Measurements from ENCODE around the gene KIF1C. TPM values are rescaled to one million over a fixed set of nuclear protein-coding genes. Genes with fewer than 3 reads are reported as not detected.
A peak's percentile ranks its signal among the peaks of the same experiment; 100 is the strongest.

KIF1C gene
- total RNA-seq, 4 donors from 2014 or later: 91.4 to 141 (median 116) TPM

- no peak overlapping the region for H3K27ac ChIP-seq
- H3K4me3 ChIP-seq: no peak overlapping the region
- no peaks in the 10 kb centered on the region for H3K9me3 ChIP-seq
- peaks cover 3 to 24% (median 7%) of the 10 kb centered on the region in 4 donors for H3K4me1 ChIP-seq
- no peaks in the 10 kb centered on the region for H3K27me3 ChIP-seq
- no peak for DNase-seq
- H3K36me3 ChIP-seq: peaks cover 0 to 70% (median 0%) of the 10 kb centered on the region in 3 donors
- no peak for TF ChIP-seq POLR2A (IDR thresholded peaks at IDR 0.05)
- TF ChIP-seq, protein P1, sequence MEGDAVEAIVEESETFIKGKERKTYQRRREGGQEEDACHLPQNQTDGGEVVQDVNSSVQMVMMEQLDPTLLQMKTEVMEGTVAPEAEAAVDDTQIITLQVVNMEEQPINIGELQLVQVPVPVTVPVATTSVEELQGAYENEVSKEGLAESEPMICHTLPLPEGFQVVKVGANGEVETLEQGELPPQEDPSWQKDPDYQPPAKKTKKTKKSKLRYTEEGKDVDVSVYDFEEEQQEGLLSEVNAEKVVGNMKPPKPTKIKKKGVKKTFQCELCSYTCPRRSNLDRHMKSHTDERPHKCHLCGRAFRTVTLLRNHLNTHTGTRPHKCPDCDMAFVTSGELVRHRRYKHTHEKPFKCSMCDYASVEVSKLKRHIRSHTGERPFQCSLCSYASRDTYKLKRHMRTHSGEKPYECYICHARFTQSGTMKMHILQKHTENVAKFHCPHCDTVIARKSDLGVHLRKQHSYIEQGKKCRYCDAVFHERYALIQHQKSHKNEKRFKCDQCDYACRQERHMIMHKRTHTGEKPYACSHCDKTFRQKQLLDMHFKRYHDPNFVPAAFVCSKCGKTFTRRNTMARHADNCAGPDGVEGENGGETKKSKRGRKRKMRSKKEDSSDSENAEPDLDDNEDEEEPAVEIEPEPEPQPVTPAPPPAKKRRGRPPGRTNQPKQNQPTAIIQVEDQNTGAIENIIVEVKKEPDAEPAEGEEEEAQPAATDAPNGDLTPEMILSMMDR (IDR thresholded peaks at IDR 0.05): no peak
These were observed 4.5 kb downstream of the KIF1C start for GRCh38 chr17:5002121-5002788.

DNA sequence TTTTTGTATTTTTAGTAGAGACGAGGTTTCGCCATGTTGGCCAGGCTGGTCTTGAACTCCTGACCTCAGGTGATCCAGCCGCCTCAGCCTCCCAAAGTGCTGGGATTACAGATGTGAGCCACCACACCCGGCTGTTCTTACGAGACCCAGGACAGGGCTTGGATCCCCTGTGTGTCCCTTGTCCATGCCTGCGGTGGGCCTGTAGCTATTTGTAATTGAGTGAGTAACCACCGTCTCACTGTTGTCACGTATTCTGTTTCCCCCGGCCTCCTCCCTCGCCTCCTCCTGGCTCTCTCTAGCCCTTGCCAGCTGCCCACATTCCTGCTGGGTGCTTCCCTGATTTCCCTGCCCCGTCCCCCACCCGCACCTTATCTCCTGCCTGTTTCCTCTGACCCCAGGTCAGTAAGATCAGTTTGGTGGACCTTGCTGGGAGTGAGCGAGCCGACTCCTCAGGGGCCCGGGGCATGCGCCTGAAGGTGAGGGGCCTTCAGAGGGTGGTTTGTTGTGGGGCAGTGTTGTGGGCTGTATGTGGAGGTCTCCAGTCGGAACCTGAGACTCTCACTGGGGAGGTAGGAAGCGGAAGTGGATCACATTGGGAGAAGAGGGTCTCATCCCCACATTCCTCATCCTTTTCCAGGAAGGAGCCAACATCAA is 5.6 kb downstream of the KIF1C start:
- no peaks in the 10 kb centered on the region for H3K9me3 ChIP-seq
- no peak for DNase-seq
- TF ChIP-seq POLR2A (IDR thresholded peaks at IDR 0.05): no peak
- TF ChIP-seq, protein P1 (IDR thresholded peaks at IDR 0.05): no peak
- peaks cover 3 to 24% (median 7%) of the 10 kb centered on the region in 4 donors for H3K4me1 ChIP-seq
- peaks cover 0 to 80% (median 0%) of the 10 kb centered on the region in 3 donors for H3K36me3 ChIP-seq
- H3K27ac ChIP-seq: no peak overlapping the region
- no peak overlapping the region for H3K4me3 ChIP-seq
- H3K27me3 ChIP-seq: no peaks in the 10 kb centered on the region

GRCh38 chr17:5011928-5012327 is 14.2 kb downstream of the KIF1C start:
- no peak for DNase-seq
- no peaks in the 10 kb centered on the region for H3K27me3 ChIP-seq
- H3K4me3 ChIP-seq: no peak overlapping the region
- H3K36me3 ChIP-seq: peaks cover 0 to 87% (median 0%) of the 10 kb centered on the region in 3 donors
- TF ChIP-seq, protein P1 (IDR thresholded peaks at IDR 0.05): no peak
- H3K27ac ChIP-seq: no peak overlapping the region
- H3K9me3 ChIP-seq: no peaks in the 10 kb centered on the region
- H3K4me1 ChIP-seq: no peaks in the 10 kb centered on the region

- peaks cover 0 to 90% (median 0%) of the 10 kb centered on the region in 3 donors for H3K36me3 ChIP-seq
- H3K27ac ChIP-seq: no peak overlapping the region
- no peak overlapping the region for H3K4me3 ChIP-seq
- H3K27me3 ChIP-seq: no peaks in the 10 kb centered on the region
- TF ChIP-seq, protein P1 (IDR thresholded peaks at IDR 0.05): no peak
- TF ChIP-seq POLR2A (IDR thresholded peaks at IDR 0.05): no peak
- DNase-seq: no peak
- H3K9me3 ChIP-seq: no peaks in the 10 kb centered on the region
- H3K4me1 ChIP-seq: no peaks in the 10 kb centered on the region
These were observed 16.6 kb downstream of the KIF1C start for GRCh38 chr17:5014357-5014756.

DNA sequence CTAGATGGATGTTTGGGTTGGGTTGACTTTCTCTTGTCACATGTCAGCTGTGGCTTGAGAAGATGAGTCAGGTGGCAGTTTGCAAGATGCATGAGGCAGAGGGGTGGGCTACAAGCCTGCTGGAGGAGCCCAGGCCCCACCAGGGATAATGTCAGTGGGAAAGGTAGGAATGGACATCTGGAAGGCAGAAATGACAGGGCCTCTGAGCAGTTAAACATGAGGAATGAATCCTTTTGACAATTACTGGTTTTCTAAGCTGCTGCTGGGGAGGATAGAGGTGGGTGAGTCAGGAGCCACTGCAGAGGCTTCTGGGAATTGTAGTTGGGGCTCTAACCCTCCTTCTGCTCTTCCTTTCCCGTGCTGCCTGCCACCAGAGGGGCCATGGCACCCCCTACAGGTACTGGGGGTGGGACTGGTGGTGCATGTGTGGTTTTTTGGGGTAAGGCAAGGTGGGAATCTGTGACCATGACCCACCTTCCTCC is 21.8 kb downstream of the KIF1C start:
- no peak for DNase-seq
- Histone ChIP-seq H3K4me1 (no peaks in the 10 kb centered on the region), H3K36me3 (peaks cover 0 to 95% (median 0%) of the 10 kb centered on the region in 3 donors), H3K27ac (no peak overlapping the region), H3K9me3 (no peaks in the 10 kb centered on the region), H3K4me3 (no peak overlapping the region), H3K27me3 (no peaks in the 10 kb centered on the region)
- TF ChIP-seq POLR2A (IDR thresholded peaks at IDR 0.05): no peak
- TF ChIP-seq, protein P1 (IDR thresholded peaks at IDR 0.05): peak in 1 of 6 experiments; percentile 10
